IPS-NIHi7 (cell line): ENCODE measurements around the gene NBPF8.
"Not testable (repeated sequence)": the region's sequence is repeated elsewhere in the genome, so short reads cannot be mapped to it uniquely, and the experiment has no call there.

Experiments used
- DNase-seq: peaks from one replicate; pipeline ENCODE4 v3.0.0; 2012; ENCODE audit warnings: mixed read lengths; ENCODE audit errors: extremely low spot score

Gene NBPF8, protein sequence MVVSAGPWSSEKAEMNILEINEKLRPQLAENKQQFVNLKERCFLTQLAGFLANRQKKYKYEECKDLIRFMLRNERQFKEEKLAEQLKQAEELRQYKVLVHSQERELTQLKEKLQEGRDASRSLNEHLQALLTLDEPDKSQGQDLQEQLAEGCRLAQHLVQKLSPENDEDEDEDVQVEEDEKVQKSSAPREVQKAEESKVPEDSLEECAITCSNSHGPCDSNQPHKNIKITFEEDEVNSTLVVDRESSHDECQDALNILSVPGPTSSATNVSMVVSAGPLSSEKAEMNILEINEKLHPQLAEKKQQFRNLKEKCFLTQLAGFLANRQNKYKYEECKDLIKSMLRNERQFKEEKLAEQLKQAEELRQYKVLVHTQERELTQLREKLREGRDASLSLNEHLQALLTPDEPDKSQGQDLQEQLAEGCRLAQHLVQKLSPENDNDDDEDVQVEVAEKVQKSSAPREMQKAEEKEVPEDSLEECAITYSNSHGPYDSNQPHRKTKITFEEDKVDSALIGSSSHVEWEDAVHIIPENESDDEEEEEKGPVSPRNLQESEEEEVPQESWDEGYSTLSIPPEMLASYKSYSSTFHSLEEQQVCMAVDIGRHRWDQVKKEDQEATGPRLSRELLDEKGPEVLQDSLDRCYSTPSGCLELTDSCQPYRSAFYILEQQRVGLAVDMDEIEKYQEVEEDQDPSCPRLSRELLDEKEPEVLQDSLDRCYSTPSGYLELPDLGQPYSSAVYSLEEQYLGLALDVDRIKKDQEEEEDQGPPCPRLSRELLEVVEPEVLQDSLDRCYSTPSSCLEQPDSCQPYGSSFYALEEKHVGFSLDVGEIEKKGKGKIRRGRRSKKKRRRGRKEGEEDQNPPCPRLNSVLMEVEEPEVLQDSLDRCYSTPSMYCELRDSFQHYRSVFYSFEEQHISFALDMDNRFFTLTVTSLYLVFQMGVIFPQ

DNA sequence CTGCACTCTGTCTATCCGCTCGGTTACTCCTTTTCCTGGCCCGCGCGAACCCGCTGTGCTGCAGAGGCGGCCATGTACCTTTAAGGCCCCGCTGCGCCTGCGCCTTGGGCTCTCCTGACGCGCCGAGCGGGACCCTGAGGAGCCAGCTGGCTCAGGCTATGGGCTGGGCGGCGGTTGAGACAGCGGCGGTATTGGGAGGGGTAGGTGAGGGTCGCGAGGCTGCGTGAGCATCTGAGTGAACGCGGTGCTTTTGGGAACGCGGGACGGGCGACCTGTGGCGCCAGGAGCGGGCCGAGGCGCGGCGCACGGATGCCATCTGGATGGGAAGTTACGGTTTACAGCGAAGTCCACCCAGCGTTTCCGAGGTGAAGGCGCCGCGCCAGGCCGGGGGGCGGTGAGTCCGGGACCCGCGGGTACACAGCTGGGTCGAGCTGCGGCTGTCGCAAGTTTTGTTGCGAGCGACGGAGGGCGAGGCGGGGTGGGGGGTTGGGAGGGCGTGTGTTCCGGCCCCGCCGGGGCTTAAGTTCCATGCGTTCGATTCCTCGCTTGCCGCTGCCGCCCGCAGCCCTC lies at the start of gene NBPF8:
Gene NBPF8 (plus strand): TSS at position 125 of the 570 bp plus-strand sequence. CDS start 21,488 bp downstream, outside the sequence.
- DNase-seq, result not testable (repeated sequence)

- DNase-seq, result not testable (repeated sequence)
Measured at GRCh38 chr1:120367709-120368108, 47.1 kb upstream of the NBPF8 start.

DNA sequence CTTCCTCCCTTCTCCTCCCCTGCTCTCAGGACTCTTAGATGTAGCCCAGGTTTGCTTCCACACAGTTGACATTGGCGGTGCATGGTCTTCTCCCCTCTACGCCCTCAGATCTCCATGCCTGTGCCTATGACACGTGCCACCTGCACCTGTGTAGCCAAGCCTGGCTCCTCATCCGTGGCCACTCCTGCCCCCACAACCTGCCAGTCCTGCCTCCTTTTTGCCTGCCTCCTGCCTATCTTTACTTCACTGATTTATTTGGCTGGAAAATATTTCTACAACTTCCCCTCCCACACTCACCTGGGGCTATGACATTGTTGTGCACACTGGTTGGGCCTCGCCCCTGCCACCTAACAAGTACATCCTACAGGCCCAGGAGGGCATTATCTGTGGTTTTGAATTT lies 28.2 kb upstream of the NBPF8 start:
- DNase-seq, result not testable (repeated sequence)

DNA sequence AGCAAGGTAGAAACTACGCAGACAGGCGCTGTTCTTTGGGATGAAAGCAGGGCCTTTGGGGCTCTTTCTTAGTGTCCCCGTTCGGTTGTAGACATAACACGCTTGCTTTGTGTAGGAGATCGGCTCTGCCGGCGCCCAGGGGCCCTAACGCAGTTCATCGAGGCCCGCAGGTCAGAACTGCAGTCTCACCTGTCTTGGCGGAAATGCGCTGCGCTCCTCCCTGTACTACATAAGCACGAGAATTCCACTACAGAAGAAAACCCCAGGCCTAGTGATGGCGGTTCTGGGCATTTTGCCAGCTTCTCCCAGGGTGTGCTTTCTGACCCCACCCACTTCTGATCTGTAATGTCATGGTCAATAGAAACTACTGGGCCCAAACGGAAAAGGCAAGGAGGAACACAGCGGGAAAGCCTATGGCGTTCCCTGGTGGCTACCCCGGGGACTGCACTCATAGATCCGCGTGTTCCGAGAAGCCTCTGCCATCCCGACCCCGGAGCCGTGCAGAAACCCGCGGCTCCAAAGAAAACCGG lies 26.2 kb upstream of the NBPF8 start:
- not testable (repeated sequence) for DNase-seq

DNA sequence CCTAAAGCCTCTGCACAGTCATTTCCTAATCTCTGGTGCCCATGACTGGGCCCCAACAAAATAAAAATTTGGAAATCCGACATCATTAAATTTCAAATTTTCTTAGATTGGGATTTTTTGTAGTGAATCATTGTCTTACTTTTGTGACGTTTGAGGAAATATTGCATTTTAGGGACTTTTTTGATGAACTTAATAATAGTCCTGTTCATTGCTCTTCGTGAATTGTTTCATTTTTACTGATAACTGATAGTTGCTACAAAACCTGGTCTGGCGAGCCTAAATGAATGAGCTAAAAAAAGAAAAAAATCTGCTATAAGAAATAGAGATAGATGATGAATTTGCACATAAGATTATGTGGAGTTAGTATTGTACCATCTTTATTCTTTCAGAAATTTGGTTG lies 23.5 kb upstream of the NBPF8 start:
- not testable (repeated sequence) for DNase-seq

DNA sequence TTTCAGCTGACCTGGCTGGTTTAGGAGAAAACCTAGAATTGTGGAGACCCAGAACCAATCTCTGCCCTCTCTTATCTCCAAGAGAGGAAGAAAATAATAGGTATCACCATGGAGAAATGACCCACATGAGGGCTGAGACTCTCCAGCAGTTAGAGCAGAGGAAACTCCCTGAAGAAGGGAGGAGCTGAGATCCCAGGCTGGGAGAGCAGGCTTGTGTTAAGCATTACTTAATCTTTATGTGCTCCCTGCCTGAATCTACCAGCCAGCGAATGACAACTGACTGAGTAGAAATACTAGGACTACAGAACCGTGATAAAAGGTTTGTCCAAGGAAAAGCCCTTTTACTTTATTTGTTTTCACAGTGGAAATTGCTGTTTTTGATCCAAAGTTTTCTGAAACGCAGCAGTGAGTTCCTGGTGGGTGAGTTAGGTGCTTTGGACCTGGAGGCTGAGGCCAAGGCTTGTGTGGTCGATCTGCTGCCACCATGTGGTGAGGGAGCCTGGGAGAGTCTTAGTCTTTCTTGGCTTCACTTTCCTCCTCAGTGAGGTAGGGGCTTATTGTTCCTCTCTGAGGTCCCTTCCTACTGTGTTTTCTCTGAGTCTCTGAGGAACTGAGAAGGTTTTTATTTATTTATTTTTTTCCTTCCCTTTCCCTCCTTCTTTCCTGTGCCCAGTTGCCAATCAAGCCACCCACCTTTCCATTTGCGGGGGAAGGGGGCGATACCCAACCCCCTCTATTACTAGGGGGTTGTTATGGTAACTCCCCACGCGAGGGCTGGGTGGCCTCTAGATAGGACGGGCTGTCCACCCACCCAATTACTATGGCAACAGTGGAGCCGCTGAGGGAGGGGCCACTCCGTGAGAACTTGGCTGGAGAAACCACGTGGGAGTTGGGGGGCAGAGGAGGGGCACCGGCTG lies 21.3 kb upstream of the NBPF8 start:
- not testable (repeated sequence) for DNase-seq

DNA sequence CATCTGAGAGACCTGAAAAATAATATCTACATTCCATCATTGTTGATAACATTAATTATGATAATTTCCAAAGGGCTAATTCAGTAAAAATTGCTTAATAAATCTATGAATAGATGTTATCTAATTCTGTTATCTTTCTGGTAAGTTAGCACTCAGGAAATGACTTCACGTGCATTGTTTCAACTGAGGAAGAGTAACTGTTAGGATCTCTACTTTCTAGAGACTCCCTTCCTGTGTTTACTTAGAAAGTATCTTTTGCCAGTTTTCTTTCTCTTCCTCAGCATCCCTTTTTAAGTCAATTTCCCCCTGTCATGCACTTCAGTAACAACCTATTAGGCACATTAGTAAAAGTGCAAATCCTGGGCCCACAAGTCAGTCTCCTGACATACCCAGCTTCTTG lies 9.5 kb upstream of the NBPF8 start:
- not testable (repeated sequence) for DNase-seq

GRCh38 chr1:120414451-120414850 lies 384 bp upstream of the NBPF8 start:
- not testable (repeated sequence) for DNase-seq

GRCh38 chr1:120415492-120415961 lies 692 bp downstream of the NBPF8 start:
- not testable (repeated sequence) for DNase-seq

DNA sequence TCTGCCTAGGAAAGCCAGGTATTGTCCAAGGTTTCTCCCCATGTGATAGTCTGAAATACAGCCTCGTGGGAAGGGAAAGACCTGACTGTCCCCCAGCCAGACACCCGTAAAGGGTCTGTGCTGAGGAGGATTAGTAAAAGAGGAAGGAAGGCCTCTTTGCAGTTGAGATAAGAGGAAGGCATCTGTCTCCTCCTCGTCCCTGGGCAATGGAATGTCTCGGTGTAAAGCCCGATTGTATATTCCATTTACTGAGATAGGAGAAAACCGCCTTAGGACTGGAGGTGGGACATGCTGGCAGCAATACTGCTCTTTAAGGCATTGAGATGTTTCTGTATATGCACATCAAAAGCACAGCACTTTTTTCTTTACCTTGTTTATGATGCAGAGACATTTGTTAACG lies 10.2 kb downstream of the NBPF8 start:
- DNase-seq, result not testable (repeated sequence)

GRCh38 chr1:120431626-120432025 lies 16.8 kb downstream of the NBPF8 start:
- not testable (repeated sequence) for DNase-seq

GRCh38 chr1:120433831-120434230 lies 19.0 kb downstream of the NBPF8 start:
- DNase-seq, result not testable (repeated sequence)

DNA sequence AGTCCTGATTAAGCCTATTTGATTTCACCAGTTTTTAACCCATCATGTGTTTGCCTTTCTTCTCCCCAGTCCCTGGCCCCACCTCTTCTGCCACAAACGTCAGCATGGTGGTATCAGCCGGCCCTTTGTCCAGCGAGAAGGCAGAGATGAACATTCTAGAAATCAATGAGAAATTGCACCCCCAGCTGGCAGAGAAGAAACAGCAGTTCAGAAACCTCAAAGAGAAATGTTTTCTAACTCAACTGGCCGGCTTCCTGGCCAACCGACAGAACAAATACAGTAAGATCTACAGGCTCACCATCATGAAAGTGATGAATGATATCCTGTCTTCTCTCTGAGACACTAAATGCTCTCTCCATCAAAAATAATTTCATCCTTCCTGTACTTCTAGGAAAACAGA lies 34.3 kb downstream of the NBPF8 start:
- DNase-seq, result not testable (repeated sequence)
